Endothelial cell of umbilical vein (primary cell): ENCODE results near the gene ATP6V0A4.
A peak's percentile ranks its signal among the peaks of the same experiment; 100 is the strongest.

Experiments used
- CTCF ChIP-seq, 2 donors: IDR thresholded peaks; 1 replicate in 1 of 2; 2 replicates in 1 of 2; pipeline ENCODE4 v1.5.1; 2011; ENCODE audit warnings: low read length in 2 of 2, mild to moderate bottlenecking in 2 of 2, moderate library complexity in 2 of 2, control low read depth in 1 of 2, inconsistent platforms in 1 of 2, low read depth in 1 of 2; ENCODE audit not compliant: insufficient read depth in 1 of 2; ENCODE audit errors: extremely low read depth in 1 of 2
- POLR2A ChIP-seq: IDR thresholded peaks from 2 replicates; pipeline ENCODE4 v1.6.1; 2012; ENCODE audit warnings: low read depth, mild to moderate bottlenecking, control low read depth, low read length
- POLR2AphosphoS5 ChIP-seq: IDR thresholded peaks from 2 replicates; pipeline ENCODE4 v1.6.1; 2012; ENCODE audit warnings: low read depth, mild to moderate bottlenecking, control low read depth, low read length, moderate library complexity; ENCODE audit not compliant: insufficient read depth

GRCh38 chr7:138738551-138739335 lies 59.3 kb downstream of the ATP6V0A4 start:
- TF ChIP-seq CTCF (IDR thresholded peaks at IDR 0.05; ENCODE audit: extremely low read depth in 1 of 2, insufficient read depth in 1 of 2, low read depth in 1 of 2, low read length in 2 of 2) (peak; percentile 89 to 96), POLR2AphosphoS5 (no peak), POLR2A (no peak)
